ENCODE results near the gene SLC16A12. TPM values are rescaled to one million over a fixed set of nuclear protein-coding genes. Genes with fewer than 3 reads are reported as not detected.

The SLC16A12 gene
- total and polyA plus RNA-seq, 4 donors, result 0.03 to 10.7 (median 0.94) TPM

DNA sequence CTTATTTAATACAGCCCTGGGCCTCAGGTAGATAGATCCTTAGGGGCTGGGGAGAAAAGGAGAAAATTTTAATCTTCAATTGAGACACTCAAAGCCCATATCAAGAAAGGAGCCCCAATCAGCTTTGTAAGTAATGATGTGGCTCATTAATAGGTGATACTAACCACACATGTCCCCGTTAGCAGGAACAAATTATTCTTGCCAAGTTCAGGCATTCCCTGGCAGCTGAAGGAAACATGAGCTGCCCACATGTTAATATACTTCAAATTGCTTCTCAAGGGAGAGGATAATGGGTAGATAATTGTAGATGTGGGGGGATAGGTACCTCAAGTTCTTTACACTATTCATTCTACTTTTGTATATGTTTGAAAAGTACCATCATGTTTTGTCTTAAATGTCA, 106.5 kb downstream of the SLC16A12 start (continued):
- TF ChIP-seq, protein P1, sequence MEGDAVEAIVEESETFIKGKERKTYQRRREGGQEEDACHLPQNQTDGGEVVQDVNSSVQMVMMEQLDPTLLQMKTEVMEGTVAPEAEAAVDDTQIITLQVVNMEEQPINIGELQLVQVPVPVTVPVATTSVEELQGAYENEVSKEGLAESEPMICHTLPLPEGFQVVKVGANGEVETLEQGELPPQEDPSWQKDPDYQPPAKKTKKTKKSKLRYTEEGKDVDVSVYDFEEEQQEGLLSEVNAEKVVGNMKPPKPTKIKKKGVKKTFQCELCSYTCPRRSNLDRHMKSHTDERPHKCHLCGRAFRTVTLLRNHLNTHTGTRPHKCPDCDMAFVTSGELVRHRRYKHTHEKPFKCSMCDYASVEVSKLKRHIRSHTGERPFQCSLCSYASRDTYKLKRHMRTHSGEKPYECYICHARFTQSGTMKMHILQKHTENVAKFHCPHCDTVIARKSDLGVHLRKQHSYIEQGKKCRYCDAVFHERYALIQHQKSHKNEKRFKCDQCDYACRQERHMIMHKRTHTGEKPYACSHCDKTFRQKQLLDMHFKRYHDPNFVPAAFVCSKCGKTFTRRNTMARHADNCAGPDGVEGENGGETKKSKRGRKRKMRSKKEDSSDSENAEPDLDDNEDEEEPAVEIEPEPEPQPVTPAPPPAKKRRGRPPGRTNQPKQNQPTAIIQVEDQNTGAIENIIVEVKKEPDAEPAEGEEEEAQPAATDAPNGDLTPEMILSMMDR (IDR thresholded peaks at IDR 0.05; ENCODE audit: low read depth, low read length, missing input control), result no peak
- TF ChIP-seq FOXA1 (IDR thresholded peaks at IDR 0.05) (no peak), EGR1 (IDR thresholded peaks at IDR 0.05; ENCODE audit: low read depth in 2 of 2) (no peak)
- TF ChIP-seq, protein P2, sequence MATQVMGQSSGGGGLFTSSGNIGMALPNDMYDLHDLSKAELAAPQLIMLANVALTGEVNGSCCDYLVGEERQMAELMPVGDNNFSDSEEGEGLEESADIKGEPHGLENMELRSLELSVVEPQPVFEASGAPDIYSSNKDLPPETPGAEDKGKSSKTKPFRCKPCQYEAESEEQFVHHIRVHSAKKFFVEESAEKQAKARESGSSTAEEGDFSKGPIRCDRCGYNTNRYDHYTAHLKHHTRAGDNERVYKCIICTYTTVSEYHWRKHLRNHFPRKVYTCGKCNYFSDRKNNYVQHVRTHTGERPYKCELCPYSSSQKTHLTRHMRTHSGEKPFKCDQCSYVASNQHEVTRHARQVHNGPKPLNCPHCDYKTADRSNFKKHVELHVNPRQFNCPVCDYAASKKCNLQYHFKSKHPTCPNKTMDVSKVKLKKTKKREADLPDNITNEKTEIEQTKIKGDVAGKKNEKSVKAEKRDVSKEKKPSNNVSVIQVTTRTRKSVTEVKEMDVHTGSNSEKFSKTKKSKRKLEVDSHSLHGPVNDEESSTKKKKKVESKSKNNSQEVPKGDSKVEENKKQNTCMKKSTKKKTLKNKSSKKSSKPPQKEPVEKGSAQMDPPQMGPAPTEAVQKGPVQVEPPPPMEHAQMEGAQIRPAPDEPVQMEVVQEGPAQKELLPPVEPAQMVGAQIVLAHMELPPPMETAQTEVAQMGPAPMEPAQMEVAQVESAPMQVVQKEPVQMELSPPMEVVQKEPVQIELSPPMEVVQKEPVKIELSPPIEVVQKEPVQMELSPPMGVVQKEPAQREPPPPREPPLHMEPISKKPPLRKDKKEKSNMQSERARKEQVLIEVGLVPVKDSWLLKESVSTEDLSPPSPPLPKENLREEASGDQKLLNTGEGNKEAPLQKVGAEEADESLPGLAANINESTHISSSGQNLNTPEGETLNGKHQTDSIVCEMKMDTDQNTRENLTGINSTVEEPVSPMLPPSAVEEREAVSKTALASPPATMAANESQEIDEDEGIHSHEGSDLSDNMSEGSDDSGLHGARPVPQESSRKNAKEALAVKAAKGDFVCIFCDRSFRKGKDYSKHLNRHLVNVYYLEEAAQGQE (IDR thresholded peaks at IDR 0.05), result no peak

DNA sequence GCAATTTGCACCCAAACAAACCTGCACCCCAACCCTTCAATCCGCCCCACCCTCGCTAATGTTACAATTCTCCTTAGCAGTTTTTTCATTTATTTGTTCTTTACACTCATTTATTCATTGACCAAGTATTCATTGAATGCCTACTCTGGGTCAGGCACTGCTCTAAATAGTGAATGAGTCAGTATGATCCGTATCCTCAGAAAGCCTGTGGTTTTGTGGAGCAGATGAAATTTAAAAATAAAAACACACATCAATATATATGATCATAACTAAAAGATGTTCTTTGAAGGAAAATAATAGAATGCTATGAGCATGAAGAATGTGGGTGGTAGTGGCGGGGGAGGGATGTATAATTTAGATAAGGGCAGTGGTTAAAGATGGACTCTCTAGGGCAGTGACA, 107.8 kb downstream of the SLC16A12 start:
- 93% methylated on average over 4 of the region's 4 CpGs for WGBS
- TF ChIP-seq EGR1 (IDR thresholded peaks at IDR 0.05; ENCODE audit: low read depth in 2 of 2) (no peak), FOXA1 (IDR thresholded peaks at IDR 0.05) (no peak), TAF1 (conservative IDR thresholded peaks at IDR 0.05) (no peak), JUND (IDR thresholded peaks at IDR 0.05) (no peak), NR2F2 (IDR thresholded peaks at IDR 0.05) (no peak), SP1 (IDR thresholded peaks at IDR 0.05) (no peak), HNF4G (IDR thresholded peaks at IDR 0.05) (no peak), YY1 (IDR thresholded peaks at IDR 0.05) (no peak), RXRA (IDR thresholded peaks at IDR 0.05) (no peak), RAD21 (IDR thresholded peaks at IDR 0.05) (no peak), GABPA (IDR thresholded peaks at IDR 0.05 in 1 of 2, conservative IDR thresholded peaks at IDR 0.05 in 1 of 2) (no peak), HNF4A (conservative IDR thresholded peaks at IDR 0.05) (no peak), FOXA2 (IDR thresholded peaks at IDR 0.05) (no peak)
- TF ChIP-seq, protein P3, sequence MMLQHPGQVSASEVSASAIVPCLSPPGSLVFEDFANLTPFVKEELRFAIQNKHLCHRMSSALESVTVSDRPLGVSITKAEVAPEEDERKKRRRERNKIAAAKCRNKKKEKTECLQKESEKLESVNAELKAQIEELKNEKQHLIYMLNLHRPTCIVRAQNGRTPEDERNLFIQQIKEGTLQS (IDR thresholded peaks at IDR 0.05), result no peak
- TF ChIP-seq, protein P1 (IDR thresholded peaks at IDR 0.05; ENCODE audit: low read depth, low read length, missing input control), result no peak
- TF ChIP-seq, protein P4, sequence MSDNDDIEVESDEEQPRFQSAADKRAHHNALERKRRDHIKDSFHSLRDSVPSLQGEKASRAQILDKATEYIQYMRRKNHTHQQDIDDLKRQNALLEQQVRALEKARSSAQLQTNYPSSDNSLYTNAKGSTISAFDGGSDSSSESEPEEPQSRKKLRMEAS (IDR thresholded peaks at IDR 0.05), result no peak
- TF ChIP-seq, protein P5, sequence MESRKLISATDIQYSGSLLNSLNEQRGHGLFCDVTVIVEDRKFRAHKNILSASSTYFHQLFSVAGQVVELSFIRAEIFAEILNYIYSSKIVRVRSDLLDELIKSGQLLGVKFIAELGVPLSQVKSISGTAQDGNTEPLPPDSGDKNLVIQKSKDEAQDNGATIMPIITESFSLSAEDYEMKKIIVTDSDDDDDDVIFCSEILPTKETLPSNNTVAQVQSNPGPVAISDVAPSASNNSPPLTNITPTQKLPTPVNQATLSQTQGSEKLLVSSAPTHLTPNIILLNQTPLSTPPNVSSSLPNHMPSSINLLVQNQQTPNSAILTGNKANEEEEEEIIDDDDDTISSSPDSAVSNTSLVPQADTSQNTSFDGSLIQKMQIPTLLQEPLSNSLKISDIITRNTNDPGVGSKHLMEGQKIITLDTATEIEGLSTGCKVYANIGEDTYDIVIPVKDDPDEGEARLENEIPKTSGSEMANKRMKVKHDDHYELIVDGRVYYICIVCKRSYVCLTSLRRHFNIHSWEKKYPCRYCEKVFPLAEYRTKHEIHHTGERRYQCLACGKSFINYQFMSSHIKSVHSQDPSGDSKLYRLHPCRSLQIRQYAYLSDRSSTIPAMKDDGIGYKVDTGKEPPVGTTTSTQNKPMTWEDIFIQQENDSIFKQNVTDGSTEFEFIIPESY (IDR thresholded peaks at IDR 0.05), result no peak
- TF ChIP-seq, protein P2 (IDR thresholded peaks at IDR 0.05), result no peak
- H3K36me3 ChIP-seq (ENCODE audit: control insufficient read depth in 4 of 4, insufficient read depth in 3 of 4, low read depth in 1 of 4, low read length in 3 of 4), result no peaks in the 10 kb centered on the region
- no peak overlapping the region for H3K4me3 ChIP-seq (ENCODE audit: low read depth in 1 of 3, low read length in 3 of 3)
- H3K27me3 ChIP-seq (ENCODE audit: control insufficient read depth in 4 of 4, insufficient read depth in 4 of 4, low read length in 3 of 4), result no peaks in the 10 kb centered on the region
- H3K9me3 ChIP-seq (ENCODE audit: control insufficient read depth in 4 of 4, low read length in 3 of 4), result no peaks in the 10 kb centered on the region
- H3K4me1 ChIP-seq (ENCODE audit: control insufficient read depth in 4 of 4, insufficient read depth in 4 of 4, low read length in 3 of 4), result peaks cover 0 to 15% (median 14%) of the 10 kb centered on the region in 4 donors
- H3K27ac ChIP-seq (ENCODE audit: low read depth in 1 of 2, low read length in 2 of 2), result no peak overlapping the region
- DNase-seq (ENCODE audit: low spot score), result no peak
- no peak overlapping the region for H3K9ac ChIP-seq (ENCODE audit: low read depth in 1 of 2, low read length in 2 of 2)

All from liver (tissue), 9 donors.